HepG2 (cell line): Measurements from ENCODE around the gene OR10G8. TPM values are rescaled to one million over a fixed set of nuclear protein-coding genes. Genes with fewer than 3 reads are reported as not detected.

Experiments
- ATAC-seq: fragments of 200-7000 bp; cut with Tn5 transposase; 3 replicates; pipeline ENCODE4 v1.9.1; 2020; ENCODE audit warnings: mild to moderate bottlenecking, moderate library complexity
- BruUV-seq: library from RNA; stranded (reverse); fragments of 400-500 nt; replicated peaks from 2 replicates; lab custom pipeline; 2021; lab: Mats Ljungman, UMichigan
- CTCF ChIA-PET: fragments of 300-600 bp; formaldehyde crosslinking; extraction: SDS; loops from one replicate; lab custom pipeline; 2021; ENCODE audit warnings: low total read pairs, inconsistent platforms, low intra/inter-chr PET ratio; lab: Yijun Ruan, JAX
- POLR2A ChIA-PET: fragments of 350-600 bp; sonication (Branson Sonifier 250); formaldehyde crosslinking; loops from one replicate; lab custom pipeline; 2020; ENCODE audit warnings: antibody characterized with exemption, inconsistent platforms; lab: Yijun Ruan, JAX
- DNase-seq: peaks from one replicate; pipeline ENCODE4 v3.0.0-alpha.2; 2015; ENCODE audit warnings: low spot score
- FAIRE-seq: peaks from 3 replicates; lab custom pipeline; 2011; peaks lifted over from hg19 to GRCh38; lab: Jason Lieb, UNC
- H2AFZ ChIP-seq: one replicate; pipeline ENCODE4 v1.6.1; 2011; ENCODE audit warnings: low read length, inconsistent platforms
- H3K27ac ChIP-seq: fragments of 300-600 bp; 3 replicates; pipeline ENCODE4 v1.8.0; 2011; ENCODE audit warnings: mixed run types, mild to moderate bottlenecking, mixed read lengths, low read length, inconsistent platforms; ENCODE audit not compliant: insufficient read depth; ENCODE audit errors: extremely low read length
- H3K27me3 ChIP-seq, 2 experiments: fragments of 200-600 bp in 1 of 2; 2 replicates in 1 of 2; 3 replicates in 1 of 2; pipeline versions ENCODE4 v1.6.0 to v1.8.0; 2011; ENCODE audit warnings: low read length in 2 of 2, mild to moderate bottlenecking in 2 of 2, moderate library complexity in 2 of 2, inconsistent platforms in 1 of 2; ENCODE audit not compliant: insufficient read depth in 2 of 2, control insufficient read depth in 1 of 2
- H3K36me3 ChIP-seq, 2 experiments: fragments of 200-600 bp in 1 of 2; replicated peaks in 1 of 2; 2 replicates in 1 of 2; 3 replicates in 1 of 2; pipeline versions ENCODE4 v1.5.1 to v1.8.0; 2011; ENCODE audit warnings: low read length in 2 of 2, inconsistent platforms in 1 of 2; ENCODE audit not compliant: insufficient read depth in 2 of 2, control insufficient read depth in 1 of 2
- H3K4me1 ChIP-seq: 2 replicates; pipeline ENCODE4 v1.5.1; 2012; ENCODE audit warnings: low read length, inconsistent platforms; ENCODE audit not compliant: insufficient read depth
- H3K4me2 ChIP-seq: 2 replicates; pipeline ENCODE4 v1.6.0; 2011; ENCODE audit warnings: low read depth, low read length, inconsistent platforms
- H3K4me3 ChIP-seq, 3 experiments: fragments of 200-600 bp in 1 of 3; sonication (generic), shearing (Covaris generic) in 1 of 3; replicated peaks in 1 of 3; 2 replicates each; pipeline ENCODE4 v1.5.1; 2011 to 2016; ENCODE audit warnings: low read length in 3 of 3, inconsistent platforms in 2 of 3, low read depth in 2 of 3, mild to moderate bottlenecking in 2 of 3, control low read depth in 1 of 3, mixed read lengths in 1 of 3; ENCODE audit not compliant: insufficient read depth in 1 of 3
- H3K79me2 ChIP-seq: one replicate; pipeline ENCODE4 v1.6.1; 2011; ENCODE audit warnings: low read length, inconsistent platforms; ENCODE audit not compliant: insufficient read depth
- H3K9ac ChIP-seq: 2 replicates; pipeline ENCODE4 v1.6.0; 2011; ENCODE audit warnings: mild to moderate bottlenecking, low read depth, low read length, inconsistent platforms; ENCODE audit not compliant: insufficient read depth
- H3K9me3 ChIP-seq: 2 replicates; pipeline ENCODE4 v1.5.1; 2012; ENCODE audit warnings: mild to moderate bottlenecking, low read length
- H4K20me1 ChIP-seq: 2 replicates; pipeline ENCODE4 v1.6.0; 2011; ENCODE audit warnings: inconsistent platforms, mild to moderate bottlenecking, low read length, moderate library complexity; ENCODE audit not compliant: insufficient read depth
- FOXC1 ChIP-seq: sonication (generic); formaldehyde crosslinking; IDR thresholded peaks from 2 replicates; pipeline ENCODE4 v1.8.0; 2022; ENCODE audit warnings: mild to moderate bottlenecking, missing genetic modification reagents, borderline replicate concordance
- JUND ChIP-seq: sonication (generic); formaldehyde crosslinking; IDR thresholded peaks from 2 replicates; pipeline ENCODE4 v1.8.0; 2022; ENCODE audit warnings: mild to moderate bottlenecking, missing genetic modification reagents
- KAT2B ChIP-seq: fragments of 150-350 bp; IDR thresholded peaks from 2 replicates; pipeline ENCODE4 v1.6.1; 2014; ENCODE audit warnings: low read depth, low read length, borderline replicate concordance
- KDM2A ChIP-seq: sonication (generic); formaldehyde crosslinking; IDR thresholded peaks from 2 replicates; pipeline ENCODE4 v1.4.0; 2020; ENCODE audit warnings: low read depth, missing genetic modification reagents, borderline replicate concordance
- NCOA2 ChIP-seq: sonication (generic); formaldehyde crosslinking; IDR thresholded peaks from 2 replicates; pipeline ENCODE4 v1.8.0; 2022; ENCODE audit warnings: inconsistent platforms
- NKX3-1 ChIP-seq: sonication (generic); formaldehyde crosslinking; IDR thresholded peaks from 2 replicates; pipeline ENCODE4 v1.5.0; 2020; ENCODE audit warnings: missing genetic modification reagents
- SALL2 ChIP-seq: sonication (generic); formaldehyde crosslinking; IDR thresholded peaks from 2 replicates; pipeline ENCODE4 v1.8.1; 2023; ENCODE audit warnings: mild to moderate bottlenecking, missing genetic modification reagents, inconsistent platforms
- TRIM24 ChIP-seq: sonication (generic); formaldehyde crosslinking; IDR thresholded peaks from 2 replicates; pipeline ENCODE4 v1.8.0; 2022; ENCODE audit warnings: mild to moderate bottlenecking, missing genetic modification reagents
- ZNF10 ChIP-seq: sonication (generic); formaldehyde crosslinking; IDR thresholded peaks from 2 replicates; pipeline ENCODE4 v1.4.0; 2020; ENCODE audit warnings: mild to moderate bottlenecking, low read depth, missing genetic modification reagents, borderline replicate concordance
- ZNF496 ChIP-seq: sonication (generic); formaldehyde crosslinking; IDR thresholded peaks from 2 replicates; pipeline ENCODE4 v1.8.1; 2023; ENCODE audit warnings: mild to moderate bottlenecking, moderate library complexity, missing genetic modification reagents; ENCODE audit not compliant: insufficient replicate concordance
- ZNF619 ChIP-seq: sonication (generic); formaldehyde crosslinking; IDR thresholded peaks from 2 replicates; pipeline ENCODE4 v1.4.0; 2020; ENCODE audit warnings: mild to moderate bottlenecking, missing genetic modification reagents
- ZNF644 ChIP-seq: IDR thresholded peaks from 2 replicates; pipeline ENCODE4 v1.6.1; 2016; ENCODE audit warnings: low read depth
- ZNF724P ChIP-seq: sonication (generic); formaldehyde crosslinking; IDR thresholded peaks from 2 replicates; pipeline ENCODE4 v1.8.0; 2022; ENCODE audit warnings: missing genetic modification reagents, borderline replicate concordance
- ZNF800 ChIP-seq: sonication (generic); formaldehyde crosslinking; IDR thresholded peaks from 2 replicates; pipeline ENCODE4 v1.4.0; 2020; ENCODE audit warnings: missing genetic modification reagents
- WGBS: methylation state at CpG from one replicate; pipeline ENCODE4 v1.1.6; 2017; ENCODE audit warnings: low lambda C conversion rate; 5-methylcytosine and 5-hydroxymethylcytosine counted together
- in situ Hi-C: cut with HindIII; loops from 2 replicates; pipeline ENCODE4 v1.10.0; 2017; ENCODE audit warnings: low pct_unique_long_range_greater_than_20kb; ENCODE audit not compliant: extremely low pct_ligation_motif_present
- intact Hi-C: fragments of 100-400 bp; cut with micrococcal nuclease; formaldehyde crosslinking; loops from one replicate; pipeline ENCODE4 v1.10.0; 2022; ENCODE audit not compliant: unreplicated experiment
- polyA plus RNA-seq, 8 experiments: library from polyadenylated mRNA; depleted of rRNA in 3 of 8; stranded (reverse) in 7 of 8; unstranded in 1 of 8; fragments of >200 nt; fragmentation: Illumina TruSeq in 4 of 8; extraction: Trizol in 4 of 8; gene quantifications; 2 replicates each; pipeline versions ENCODE4 v1.2.1 to v1.2.3, GENCODE V29; 2011 to 2016; ENCODE audit warnings: low read depth in 4 of 8, missing spikeins in 1 of 8, mixed read lengths in 1 of 8; ENCODE audit not compliant: insufficient read depth in 1 of 8
- total RNA-seq, 5 experiments: library from RNA; depleted of rRNA; stranded (reverse); fragments of >200 nt; fragmentation: Illumina TruSeq; extraction: Trizol; gene quantifications; 2 replicates each; pipeline ENCODE4 v1.2.3, GENCODE V29; 2016; ENCODE audit warnings: low read depth in 1 of 5

The OR10G8 gene
- total and polyA plus RNA-seq, 2 of the 13 experiments (the other 11 are each of a cell fraction or from before 2014, with no cell fraction given), result not detected

- no peak for ATAC-seq
- Histone ChIP-seq H3K79me2 (no peaks in the 10 kb centered on the region), H3K4me1 (0 out of 2 replicates have a peak, but pooled peaks cover 8% of the 10 kb centered on the region), H3K36me3 (no peaks in the 10 kb centered on the region), H2AFZ (no peak overlapping the region), H3K27me3 (peaks cover 10 to 14% of the 10 kb centered on the region in 2 experiments; a peak in 4 of 5 replicates)
- FAIRE-seq, result no peak
- 26% methylated on average over 4 of the region's 4 CpGs for WGBS
- POLR2A ChIA-PET, result no interaction called here
- DNase-seq, result no peak
- CTCF ChIA-PET, result interaction anchor here (4.5 kb wide), 1 partner anchor 123 kb away, joined by 38 read pairs; no protein-coding TSS in a partner anchor
- no peak for TF ChIP-seq ZNF619 (CRISPR knock-in tag)
- no peak for TF ChIP-seq ZNF496
- TF ChIP-seq KDM2A (CRISPR knock-in tag), result no peak
- TF ChIP-seq ZNF724P (CRISPR knock-in tag), result no peak
- TF ChIP-seq TRIM24, result no peak
- TF ChIP-seq ZNF644 (CRISPR knock-in tag), result no peak
- no peak for TF ChIP-seq NCOA2 (CRISPR knock-in tag)
- TF ChIP-seq ZNF800 (CRISPR knock-in tag), result no peak
- TF ChIP-seq JUND (CRISPR knock-in tag), result no peak
- no peak for TF ChIP-seq NKX3-1 (CRISPR knock-in tag)
- TF ChIP-seq FOXC1 (CRISPR knock-in tag), result no peak
- no peak for TF ChIP-seq ZNF10
- TF ChIP-seq KAT2B, result no peak
- TF ChIP-seq SALL2 (CRISPR knock-in tag), result no peak
- TF ChIP-seq, all 625 proteins: peak for 0
- no peak overlapping the region for H3K4me3 ChIP-seq
- BruUV-seq, result no TSS peak
- H3K4me2 ChIP-seq, result no peak overlapping the region
- H3K9ac ChIP-seq, result no peak overlapping the region
- intact Hi-C loops (loop anchor here (1.0 to 2.0 kb wide), 2 partner anchors 124 to 515 kb away; no protein-coding TSS in a partner anchor), in situ Hi-C loops (no loop called here)
- no peaks in the 10 kb centered on the region for H3K9me3 ChIP-seq
- no peaks in the 10 kb centered on the region for H4K20me1 ChIP-seq
- no peak overlapping the region for H3K27ac ChIP-seq
Observed at GRCh38 chr11:124071623-124071948, 45.0 kb downstream of the OR10G8 start.
